ENCODE results near the gene TSPEAR.

The TSPEAR gene

DNA sequence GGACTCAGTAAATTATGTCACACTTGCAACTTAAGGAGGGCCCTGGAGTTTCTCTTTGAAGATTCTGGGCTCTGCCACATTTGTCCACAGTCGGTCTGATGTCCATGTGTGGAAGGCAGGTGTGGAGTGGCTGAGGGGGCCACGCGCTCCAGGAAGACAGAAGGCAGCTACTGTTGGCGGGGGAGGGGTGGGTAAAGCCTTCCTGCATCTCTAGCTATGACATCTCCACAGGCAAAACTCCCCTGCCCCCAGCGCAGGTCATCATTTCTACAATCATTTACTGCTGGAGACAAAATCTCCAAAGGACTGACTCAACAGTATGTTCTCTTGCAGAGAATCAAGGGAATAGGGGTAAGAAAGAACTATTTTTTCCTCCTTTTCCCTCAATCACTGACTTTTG lies 11.4 kb upstream of the TSPEAR start:
- H3K27me3 ChIP-seq (ENCODE audit: control insufficient read depth, insufficient read depth, low read length), result 0 out of 2 replicates have a peak, but pooled peaks cover 1% of the 10 kb centered on the region
- no peak overlapping the region for H3K4me3 ChIP-seq (ENCODE audit: low read length)
- no peak for DNase-seq (ENCODE audit: low read depth, low spot score)
- WGBS (ENCODE audit: insufficient coverage, insufficient read length), result no CpG with 5 or more reads among the region's 5 CpGs
- H3K9me3 ChIP-seq (ENCODE audit: control insufficient read depth, insufficient read depth, low read length), result no peaks in the 10 kb centered on the region
- H3K36me3 ChIP-seq (ENCODE audit: control insufficient read depth, insufficient read depth, low read length), result no peaks in the 10 kb centered on the region
- no peak overlapping the region for H3K27ac ChIP-seq (ENCODE audit: low read length)
- H3K4me1 ChIP-seq (ENCODE audit: control insufficient read depth, insufficient read depth, low read length), result peaks cover 6% of the 10 kb centered on the region; the same call in 1 of the 2 replicates

DNA sequence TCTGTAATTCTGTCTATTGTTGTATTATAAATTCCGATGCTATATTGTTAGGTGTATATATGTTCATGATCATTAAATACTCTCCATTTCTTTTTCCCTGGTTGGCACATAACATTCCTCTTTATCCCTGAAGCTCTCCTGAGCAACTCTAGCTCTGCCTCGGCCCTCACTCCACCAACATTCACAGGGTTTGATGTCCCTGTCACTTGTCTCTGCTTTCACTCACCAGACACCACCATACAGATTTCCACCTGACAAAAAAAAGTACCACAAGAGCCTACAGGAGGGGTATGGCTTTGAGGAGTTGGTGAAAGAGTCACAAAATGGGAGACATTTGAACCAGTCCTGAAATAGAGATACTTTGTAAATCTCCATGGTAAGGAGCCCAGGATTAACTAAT lies 8.8 kb upstream of the TSPEAR start:
- Histone ChIP-seq H3K27ac (ENCODE audit: low read length) (no peak overlapping the region), H3K4me3 (ENCODE audit: low read length) (no peak overlapping the region), H3K36me3 (ENCODE audit: control insufficient read depth, insufficient read depth, low read length) (no peaks in the 10 kb centered on the region), H3K9me3 (ENCODE audit: control insufficient read depth, insufficient read depth, low read length) (no peaks in the 10 kb centered on the region), H3K4me1 (ENCODE audit: control insufficient read depth, insufficient read depth, low read length) (peaks cover 6% of the 10 kb centered on the region; the same call in 1 of the 2 replicates), H3K27me3 (ENCODE audit: control insufficient read depth, insufficient read depth, low read length) (0 out of 2 replicates have a peak, but pooled peaks cover 1% of the 10 kb centered on the region)
- DNase-seq (ENCODE audit: low read depth, low spot score), result no peak
- WGBS (ENCODE audit: insufficient coverage, insufficient read length), result no CpG with 5 or more reads among the region's 2 CpGs

DNA sequence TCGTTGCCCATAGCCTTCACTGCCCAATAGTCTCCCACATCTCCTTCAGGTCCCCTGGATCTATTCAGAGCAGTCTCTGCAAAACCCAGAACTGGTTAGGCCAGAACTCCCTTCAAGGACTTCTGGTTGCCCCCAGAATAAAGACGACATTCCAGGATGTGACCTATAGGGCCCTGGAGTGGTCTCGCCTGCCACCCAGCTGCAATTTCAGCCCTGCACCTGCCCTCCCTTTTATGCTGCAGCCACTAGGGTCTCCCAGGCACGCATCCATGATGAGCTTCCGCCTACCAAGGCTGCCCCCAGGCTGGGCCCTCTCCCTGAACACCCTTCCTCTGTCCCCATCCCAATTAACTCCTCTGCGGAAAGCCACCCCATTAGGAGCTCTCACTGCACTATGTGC lies 7.2 kb upstream of the TSPEAR start:
- H3K36me3 ChIP-seq (ENCODE audit: control insufficient read depth, insufficient read depth, low read length), result no peaks in the 10 kb centered on the region
- peaks cover 5% of the 10 kb centered on the region; the same call in 1 of the 2 replicates for H3K4me1 ChIP-seq (ENCODE audit: control insufficient read depth, insufficient read depth, low read length)
- 0 out of 2 replicates have a peak, but pooled peaks cover 1% of the 10 kb centered on the region for H3K27me3 ChIP-seq (ENCODE audit: control insufficient read depth, insufficient read depth, low read length)
- no CpG with 5 or more reads among the region's 6 CpGs for WGBS (ENCODE audit: insufficient coverage, insufficient read length)
- no peak for DNase-seq (ENCODE audit: low read depth, low spot score)
- no peaks in the 10 kb centered on the region for H3K9me3 ChIP-seq (ENCODE audit: control insufficient read depth, insufficient read depth, low read length)
- H3K27ac ChIP-seq (ENCODE audit: low read length), result no peak overlapping the region
- H3K4me3 ChIP-seq (ENCODE audit: low read length), result no peak overlapping the region

DNA sequence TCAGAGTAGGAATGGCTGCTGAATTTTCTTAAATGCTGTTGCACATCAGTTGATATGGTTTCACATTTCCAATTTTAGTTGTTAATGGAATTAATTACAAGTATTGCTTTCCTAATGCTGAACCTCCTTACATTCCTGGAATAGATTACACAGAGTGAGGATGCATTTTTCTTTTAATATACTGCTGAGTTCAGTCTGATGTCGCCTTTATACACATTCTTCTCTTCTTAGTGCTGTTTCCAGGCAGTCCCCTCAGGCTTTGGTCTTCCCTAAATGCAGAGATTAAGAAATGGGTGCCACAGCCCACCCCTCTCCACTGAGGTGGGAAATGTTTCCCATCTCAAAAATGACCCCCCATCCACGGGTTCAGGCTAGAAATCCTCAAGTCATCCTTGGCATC lies 6.7 kb upstream of the TSPEAR start:
- Histone ChIP-seq H3K4me1 (ENCODE audit: control insufficient read depth, insufficient read depth, low read length) (peaks cover 5% of the 10 kb centered on the region; the same call in 1 of the 2 replicates), H3K27ac (ENCODE audit: low read length) (no peak overlapping the region), H3K9me3 (ENCODE audit: control insufficient read depth, insufficient read depth, low read length) (no peaks in the 10 kb centered on the region), H3K4me3 (ENCODE audit: low read length) (no peak overlapping the region), H3K36me3 (ENCODE audit: control insufficient read depth, insufficient read depth, low read length) (no peaks in the 10 kb centered on the region), H3K27me3 (ENCODE audit: control insufficient read depth, insufficient read depth, low read length) (0 out of 2 replicates have a peak, but pooled peaks cover 1% of the 10 kb centered on the region)
- no CpG with 5 or more reads among the region's 2 CpGs for WGBS (ENCODE audit: insufficient coverage, insufficient read length)
- DNase-seq (ENCODE audit: low read depth, low spot score), result no peak

DNA sequence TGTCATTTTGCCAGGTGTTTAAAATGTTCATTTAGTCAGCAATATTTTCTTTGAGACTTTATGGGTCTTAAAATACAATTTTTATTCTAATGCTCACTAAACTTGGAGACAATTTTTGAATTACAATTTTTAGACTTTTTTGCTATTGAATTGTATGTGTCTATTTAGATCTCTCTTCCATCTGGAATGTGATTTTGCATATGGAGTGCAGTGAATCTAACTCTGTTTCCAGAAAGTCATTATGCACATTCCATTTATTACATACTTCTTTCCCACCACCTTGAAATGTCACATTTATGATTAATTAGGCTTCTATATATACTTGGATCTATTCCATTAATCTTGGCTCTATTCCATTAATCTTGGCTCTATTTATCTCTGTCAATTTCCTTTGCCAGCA lies 5.6 kb upstream of the TSPEAR start:
- Histone ChIP-seq H3K4me1 (ENCODE audit: control insufficient read depth, insufficient read depth, low read length) (peaks cover 5% of the 10 kb centered on the region; the same call in 1 of the 2 replicates), H3K27me3 (ENCODE audit: control insufficient read depth, insufficient read depth, low read length) (peaks cover 2% of the 10 kb centered on the region; the same call in 1 of the 2 replicates), H3K27ac (ENCODE audit: low read length) (no peak overlapping the region), H3K4me3 (ENCODE audit: low read length) (no peak overlapping the region), H3K36me3 (ENCODE audit: control insufficient read depth, insufficient read depth, low read length) (no peaks in the 10 kb centered on the region), H3K9me3 (ENCODE audit: control insufficient read depth, insufficient read depth, low read length) (no peaks in the 10 kb centered on the region)
- DNase-seq (ENCODE audit: low read depth, low spot score), result no peak

DNA sequence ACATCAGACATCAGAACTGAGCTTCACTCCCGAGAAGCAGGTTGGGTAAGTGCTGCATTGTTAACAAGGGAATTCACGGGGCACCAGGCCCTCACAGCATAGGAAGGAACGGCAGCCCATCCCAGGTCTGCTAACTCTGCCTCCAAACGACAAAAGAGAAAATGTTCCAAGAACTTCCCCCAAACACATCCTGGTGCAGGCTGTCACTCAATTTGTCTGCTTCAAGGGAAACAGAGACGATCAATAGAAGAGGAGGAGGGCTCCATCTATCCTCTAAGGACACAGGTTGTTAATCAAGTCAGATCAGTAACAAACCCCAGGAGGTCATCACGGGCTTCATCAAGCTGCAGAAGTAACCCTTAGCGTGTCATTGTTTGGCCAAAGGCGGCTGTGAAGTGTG lies 3.5 kb upstream of the TSPEAR start:
- Histone ChIP-seq H3K9me3 (ENCODE audit: control insufficient read depth, insufficient read depth, low read length) (no peaks in the 10 kb centered on the region), H3K4me1 (ENCODE audit: control insufficient read depth, insufficient read depth, low read length) (peaks cover 5% of the 10 kb centered on the region), H3K27me3 (ENCODE audit: control insufficient read depth, insufficient read depth, low read length) (peaks cover 19% of the 10 kb centered on the region), H3K27ac (ENCODE audit: low read length) (no peak overlapping the region), H3K36me3 (ENCODE audit: control insufficient read depth, insufficient read depth, low read length) (no peaks in the 10 kb centered on the region), H3K4me3 (ENCODE audit: low read length) (no peak overlapping the region)
- no CpG with 5 or more reads among the region's 8 CpGs for WGBS (ENCODE audit: insufficient coverage, insufficient read length)
- no peak for DNase-seq (ENCODE audit: low read depth, low spot score)

DNA sequence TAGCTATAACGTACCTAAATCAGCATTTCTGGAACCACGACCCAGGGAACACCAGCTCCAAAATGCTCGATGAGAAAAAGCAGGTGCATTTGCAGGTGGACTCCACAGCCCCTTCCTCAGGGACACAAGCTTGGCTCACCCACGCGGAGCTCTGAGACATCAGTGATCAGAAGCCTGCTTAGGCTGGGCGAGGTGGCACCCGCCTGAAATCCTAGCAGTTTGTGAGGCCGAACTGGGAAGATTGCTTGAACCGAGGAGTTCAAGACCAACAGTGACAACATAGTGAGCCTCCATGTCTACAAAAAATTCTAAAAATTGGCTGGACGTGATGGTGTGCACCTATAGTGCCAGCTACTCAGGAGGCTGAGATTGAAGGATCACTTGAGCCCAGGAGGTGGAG lies 2.5 kb upstream of the TSPEAR start:
- Histone ChIP-seq H3K27ac (ENCODE audit: low read length) (no peak overlapping the region), H3K9me3 (ENCODE audit: control insufficient read depth, insufficient read depth, low read length) (no peaks in the 10 kb centered on the region), H3K4me1 (ENCODE audit: control insufficient read depth, insufficient read depth, low read length) (peaks cover 5% of the 10 kb centered on the region), H3K4me3 (ENCODE audit: low read length) (no peak overlapping the region), H3K27me3 (ENCODE audit: control insufficient read depth, insufficient read depth, low read length) (peaks cover 30% of the 10 kb centered on the region), H3K36me3 (ENCODE audit: control insufficient read depth, insufficient read depth, low read length) (no peaks in the 10 kb centered on the region)
- no peak for DNase-seq (ENCODE audit: low read depth, low spot score)
- WGBS (ENCODE audit: insufficient coverage, insufficient read length), result no CpG with 5 or more reads among the region's 10 CpGs

DNA sequence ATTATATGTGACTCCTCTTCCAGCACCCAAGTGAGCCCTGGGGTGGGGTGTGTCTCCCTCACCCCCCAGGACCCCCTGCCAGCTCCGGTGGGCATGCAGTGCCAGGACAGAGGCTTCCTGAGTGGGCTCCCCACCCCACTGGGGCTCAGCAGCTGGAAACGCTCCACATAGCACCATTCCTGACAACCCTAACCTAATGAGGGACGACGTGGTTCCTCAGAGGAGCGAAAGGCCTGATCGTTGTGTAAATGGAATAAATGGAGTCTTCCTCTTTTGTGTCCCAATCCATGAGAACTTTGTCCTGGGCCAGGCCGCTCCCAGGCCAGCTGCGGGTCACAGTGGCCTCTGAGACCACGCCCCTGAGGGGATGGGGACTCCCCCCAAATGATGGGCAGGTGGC lies 1.8 kb upstream of the TSPEAR start:
- no peak overlapping the region for H3K4me3 ChIP-seq (ENCODE audit: low read length)
- H3K4me1 ChIP-seq (ENCODE audit: control insufficient read depth, insufficient read depth, low read length), result peaks cover 5% of the 10 kb centered on the region
- no CpG with 5 or more reads among the region's 9 CpGs for WGBS (ENCODE audit: insufficient coverage, insufficient read length)
- peaks cover 32% of the 10 kb centered on the region for H3K27me3 ChIP-seq (ENCODE audit: control insufficient read depth, insufficient read depth, low read length)
- H3K9me3 ChIP-seq (ENCODE audit: control insufficient read depth, insufficient read depth, low read length), result no peaks in the 10 kb centered on the region
- DNase-seq (ENCODE audit: low read depth, low spot score), result no peak
- H3K27ac ChIP-seq (ENCODE audit: low read length), result no peak overlapping the region
- no peaks in the 10 kb centered on the region for H3K36me3 ChIP-seq (ENCODE audit: control insufficient read depth, insufficient read depth, low read length)

DNA sequence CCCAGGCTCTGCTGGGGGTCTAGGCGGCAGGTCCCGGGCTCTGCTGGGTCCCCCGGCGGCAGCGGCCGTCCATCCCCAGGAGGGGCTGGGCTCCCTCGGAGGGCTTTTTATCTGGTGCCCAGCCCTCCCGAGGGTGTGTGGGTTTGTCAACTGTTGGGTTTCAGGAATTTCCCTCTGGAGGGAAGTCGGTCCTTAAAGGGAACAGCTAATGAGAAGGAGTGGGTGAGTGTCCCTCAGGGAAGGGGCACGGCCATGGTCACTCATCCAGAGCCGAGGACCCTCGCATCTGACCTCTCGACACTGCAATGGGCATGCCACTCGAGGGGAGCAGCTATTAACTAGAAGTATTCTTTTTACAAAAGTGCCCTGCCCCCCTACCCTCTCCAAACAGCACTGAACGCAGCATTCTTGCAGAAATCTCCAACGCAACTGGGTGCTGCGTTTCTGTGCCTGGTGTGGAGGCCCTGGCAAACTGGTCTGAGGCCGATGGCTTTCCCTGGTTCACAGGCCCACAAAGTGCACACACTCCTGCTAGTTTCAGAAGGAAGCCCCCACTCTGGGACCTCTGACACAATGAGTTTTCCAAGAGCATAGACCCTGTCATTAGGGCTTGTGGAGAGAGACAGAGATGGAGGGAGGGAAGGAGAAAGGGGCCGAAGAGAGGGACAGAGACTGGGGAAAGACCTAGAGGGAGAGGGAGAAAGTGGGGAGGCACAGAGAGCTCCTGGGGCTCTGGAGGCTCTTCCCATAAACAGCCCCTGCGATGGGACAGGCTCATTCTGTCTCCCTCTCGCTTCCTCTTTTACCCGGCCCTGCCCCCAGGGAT lies 1.0 kb upstream of the TSPEAR start:
- Histone ChIP-seq H3K27ac (ENCODE audit: low read length) (no peak overlapping the region), H3K4me3 (ENCODE audit: low read length) (peak overlapping the region; percentile 1; the same call in 1 of the 2 replicates), H3K4me1 (ENCODE audit: control insufficient read depth, insufficient read depth, low read length) (peaks cover 5% of the 10 kb centered on the region), H3K9me3 (ENCODE audit: control insufficient read depth, insufficient read depth, low read length) (no peaks in the 10 kb centered on the region), H3K36me3 (ENCODE audit: control insufficient read depth, insufficient read depth, low read length) (no peaks in the 10 kb centered on the region), H3K27me3 (ENCODE audit: control insufficient read depth, insufficient read depth, low read length) (peaks cover 32% of the 10 kb centered on the region)
- DNase-seq (ENCODE audit: low read depth, low spot score), result no peak
- WGBS (ENCODE audit: insufficient coverage, insufficient read length), result no CpG with 5 or more reads among the region's 22 CpGs

DNA sequence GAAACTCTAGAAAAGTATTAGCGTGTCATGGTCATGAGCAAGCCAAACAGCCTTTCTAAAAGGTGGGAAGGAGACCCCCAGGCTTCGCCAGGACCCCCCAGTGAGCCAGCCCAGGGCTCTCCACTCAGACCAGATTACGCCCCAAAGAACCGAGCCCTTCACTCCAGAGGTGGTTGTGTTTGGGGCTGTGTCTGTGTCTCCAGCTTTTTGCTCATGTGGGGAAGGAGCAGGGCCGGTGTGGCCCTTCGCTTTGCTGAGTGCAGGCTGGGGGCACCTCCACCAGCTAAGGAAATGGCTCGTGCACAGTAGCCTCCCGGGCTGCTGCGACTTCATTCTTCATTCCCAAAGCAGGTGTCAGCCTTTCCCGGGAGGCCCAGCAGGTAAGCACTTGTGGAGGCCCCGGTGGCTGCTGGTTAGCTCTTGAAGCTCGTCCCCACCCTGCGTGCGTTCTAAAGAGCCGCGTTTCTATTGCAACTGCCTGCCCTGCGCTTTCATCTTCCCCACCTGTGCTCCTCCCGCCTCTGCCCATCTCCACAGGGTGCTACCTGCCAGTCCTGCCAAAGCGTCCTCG lies 531 bp downstream of the TSPEAR start:
- Histone ChIP-seq H3K27ac (ENCODE audit: low read length) (no peak overlapping the region), H3K4me3 (ENCODE audit: low read length) (peak overlapping the region; percentile 7; the same call in 1 of the 2 replicates), H3K9me3 (ENCODE audit: control insufficient read depth, insufficient read depth, low read length) (no peaks in the 10 kb centered on the region), H3K4me1 (ENCODE audit: control insufficient read depth, insufficient read depth, low read length) (peaks cover 8% of the 10 kb centered on the region), H3K27me3 (ENCODE audit: control insufficient read depth, insufficient read depth, low read length) (peaks cover 32% of the 10 kb centered on the region), H3K36me3 (ENCODE audit: control insufficient read depth, insufficient read depth, low read length) (no peaks in the 10 kb centered on the region)
- DNase-seq (ENCODE audit: low read depth, low spot score), result no peak
- no CpG with 5 or more reads among the region's 20 CpGs for WGBS (ENCODE audit: insufficient coverage, insufficient read length)
